HepG2 (cell line): ENCODE measurements around the gene LCN2. TPM values are rescaled to one million over a fixed set of nuclear protein-coding genes. Genes with fewer than 3 reads are reported as not detected.

Experiments used
- ARID2 ChIP-seq: sonication (generic); formaldehyde crosslinking; IDR thresholded peaks from 2 replicates; pipeline ENCODE4 v1.8.1; 2022; ENCODE audit warnings: mild to moderate bottlenecking, missing genetic modification reagents, borderline replicate concordance
- BATF2 ChIP-seq: sonication (generic); formaldehyde crosslinking; IDR thresholded peaks from 2 replicates; pipeline ENCODE4 v1.8.0; 2022; ENCODE audit warnings: mild to moderate bottlenecking, missing genetic modification reagents, moderate library complexity
- BORCS8-MEF2B ChIP-seq: sonication (generic); formaldehyde crosslinking; IDR thresholded peaks from 2 replicates; pipeline ENCODE4 v1.8.0; 2022; ENCODE audit warnings: mild to moderate bottlenecking, missing genetic modification reagents
- CENPT ChIP-seq: sonication (generic); formaldehyde crosslinking; IDR thresholded peaks from 2 replicates; pipeline ENCODE4 v1.8.0; 2022; ENCODE audit warnings: low read depth, mild to moderate bottlenecking, moderate library complexity, missing genetic modification reagents
- DDIT3 ChIP-seq: sonication (generic); formaldehyde crosslinking; IDR thresholded peaks from 2 replicates; pipeline ENCODE4 v1.4.0; 2020; ENCODE audit warnings: mild to moderate bottlenecking, missing genetic modification reagents
- EEA1 ChIP-seq: sonication (generic); formaldehyde crosslinking; IDR thresholded peaks from 2 replicates; pipeline ENCODE4 v1.5.1; 2020; ENCODE audit warnings: mild to moderate bottlenecking, missing genetic modification reagents, borderline replicate concordance
- HMG20A ChIP-seq: IDR thresholded peaks from 2 replicates; pipeline ENCODE4 v1.6.1; 2016; ENCODE audit warnings: borderline replicate concordance
- HMGA1 ChIP-seq: sonication (generic); formaldehyde crosslinking; conservative IDR thresholded peaks from 2 replicates; pipeline ENCODE4 v1.4.0; 2020; ENCODE audit warnings: missing genetic modification reagents
- HNRNPLL ChIP-seq: fragments of 200-400 bp; formaldehyde crosslinking; IDR thresholded peaks from 2 replicates; pipeline ENCODE4 v1.6.1; 2017; ENCODE audit warnings: mild to moderate bottlenecking, low read depth, low read length; ENCODE audit not compliant: poor library complexity, severe bottlenecking
- IRF9 ChIP-seq: sonication (generic); formaldehyde crosslinking; IDR thresholded peaks from 2 replicates; pipeline ENCODE4 v1.8.0; 2022; ENCODE audit warnings: missing genetic modification reagents, mild to moderate bottlenecking, borderline replicate concordance
- KDM3A ChIP-seq: IDR thresholded peaks from 2 replicates; pipeline ENCODE4 v1.6.1; 2018; ENCODE audit warnings: low read depth, missing compliant biosample characterization
- MAFG ChIP-seq: sonication (generic); formaldehyde crosslinking; IDR thresholded peaks from 2 replicates; pipeline ENCODE4 v1.5.1; 2020; ENCODE audit warnings: mild to moderate bottlenecking, missing genetic modification reagents
- NCOR1 ChIP-seq: fragments of 200-600 bp; sonication (generic); IDR thresholded peaks from 2 replicates; pipeline ENCODE4 v1.7.0; 2017; ENCODE audit warnings: antibody characterized with exemption, low read length, borderline replicate concordance
- NONO ChIP-seq, 2 experiments: fragments of 450-650 bp in 1 of 2; sonication (generic) in 1 of 2; formaldehyde crosslinking in 1 of 2; IDR thresholded peaks in 1 of 2; conservative IDR thresholded peaks in 1 of 2; 2 replicates each; pipeline versions ENCODE4 v1.6.1 to v1.8.0; 2017 to 2022; ENCODE audit warnings: mild to moderate bottlenecking in 1 of 2, missing genetic modification reagents in 1 of 2, moderate library complexity in 1 of 2
- PRDM4 ChIP-seq: sonication (generic); formaldehyde crosslinking; IDR thresholded peaks from 2 replicates; pipeline ENCODE4 v1.9.0; 2021; ENCODE audit warnings: missing genetic modification reagents, borderline replicate concordance
- RORA ChIP-seq: sonication (generic); formaldehyde crosslinking; IDR thresholded peaks from 2 replicates; pipeline ENCODE4 v1.5.0; 2020; ENCODE audit warnings: mild to moderate bottlenecking, missing genetic modification reagents, moderate library complexity
- SP140L ChIP-seq: sonication (generic); formaldehyde crosslinking; IDR thresholded peaks from 2 replicates; pipeline ENCODE4 v1.4.0; 2020; ENCODE audit warnings: missing genetic modification reagents, borderline replicate concordance
- SPEN ChIP-seq: sonication (generic); formaldehyde crosslinking; IDR thresholded peaks from 2 replicates; pipeline ENCODE4 v1.5.1; 2020; ENCODE audit warnings: low read depth, mild to moderate bottlenecking, missing genetic modification reagents
- SUZ12 ChIP-seq: fragments of 150-350 bp; IDR thresholded peaks from 2 replicates; pipeline ENCODE4 v1.6.1; 2014; ENCODE audit warnings: low read depth, low read length
- ZC3H13 ChIP-seq: sonication (generic); formaldehyde crosslinking; IDR thresholded peaks from 2 replicates; pipeline ENCODE4 v1.8.1; 2023; ENCODE audit warnings: mild to moderate bottlenecking, missing genetic modification reagents, moderate library complexity
- ZNF547 ChIP-seq: sonication (generic); formaldehyde crosslinking; IDR thresholded peaks from 2 replicates; pipeline ENCODE4 v1.5.1; 2020; ENCODE audit warnings: mild to moderate bottlenecking, missing genetic modification reagents
- ZNF589 ChIP-seq: sonication (generic); formaldehyde crosslinking; conservative IDR thresholded peaks from 2 replicates; pipeline ENCODE4 v1.8.0; 2022; ENCODE audit warnings: mild to moderate bottlenecking, moderate library complexity, missing genetic modification reagents
- ZNF598 ChIP-seq: sonication (generic); formaldehyde crosslinking; IDR thresholded peaks from 2 replicates; pipeline ENCODE4 v1.5.1; 2020; ENCODE audit warnings: mild to moderate bottlenecking, missing genetic modification reagents, borderline replicate concordance
- polyA plus RNA-seq, 8 experiments: library from polyadenylated mRNA; depleted of rRNA in 3 of 8; stranded (reverse) in 7 of 8; unstranded in 1 of 8; fragments of >200 nt; fragmentation: Illumina TruSeq in 4 of 8; extraction: Trizol in 4 of 8; gene quantifications; 2 replicates each; pipeline versions ENCODE4 v1.2.1 to v1.2.3, GENCODE V29; 2011 to 2016; ENCODE audit warnings: low read depth in 4 of 8, missing spikeins in 1 of 8, mixed read lengths in 1 of 8; ENCODE audit not compliant: insufficient read depth in 1 of 8
- total RNA-seq, 5 experiments: library from RNA; depleted of rRNA; stranded (reverse); fragments of >200 nt; fragmentation: Illumina TruSeq; extraction: Trizol; gene quantifications; 2 replicates each; pipeline ENCODE4 v1.2.3, GENCODE V29; 2016; ENCODE audit warnings: low read depth in 1 of 5
- TF ChIP-seq, protein P1 (sequence below): sonication (generic); formaldehyde crosslinking; IDR thresholded peaks from 2 replicates; pipeline ENCODE4 v1.5.1; 2020; ENCODE audit warnings: mild to moderate bottlenecking, missing genetic modification reagents

LCN2 gene
- total and polyA plus RNA-seq, 2 of the 13 experiments (the other 11 are each of a cell fraction or from before 2014, with no cell fraction given): 0.38 to 1.4 TPM

- TF ChIP-seq CENPT (CRISPR knock-in tag) (no peak), BATF2 (CRISPR knock-in tag) (no peak), NONO (IDR thresholded peaks at IDR 0.05) (no peak), NONO (CRISPR knock-in tag; conservative IDR thresholded peaks at IDR 0.05) (peak; percentile 46; the same call in 1 of the 2 replicates), ZNF598 (CRISPR knock-in tag) (peak; percentile 43; the same call in 1 of the 2 replicates), SP140L (no peak), SUZ12 (no peak), EEA1 (no peak), KDM3A (CRISPR knock-in tag) (no peak), ZNF547 (CRISPR knock-in tag) (peak; percentile 57; the same call in 1 of the 2 replicates), DDIT3 (CRISPR knock-in tag) (no peak), IRF9 (CRISPR knock-in tag) (no peak), ARID2 (no peak), NCOR1 (no peak), SPEN (CRISPR knock-in tag) (peak; percentile 11; the same call in 1 of the 2 replicates), ZC3H13 (CRISPR knock-in tag) (peak; percentile 76; the same call in 1 of the 2 replicates), ZNF589 (CRISPR knock-in tag) (0 out of 2 replicates have a peak, but pooled peaks have one; percentile 38), BORCS8-MEF2B (no peak), HMGA1 (CRISPR knock-in tag) (no peak), HNRNPLL (no peak), RORA (CRISPR knock-in tag) (no peak), PRDM4 (CRISPR knock-in tag) (no peak), HMG20A (no peak), MAFG (CRISPR knock-in tag) (no peak)
- TF ChIP-seq, protein P1, sequence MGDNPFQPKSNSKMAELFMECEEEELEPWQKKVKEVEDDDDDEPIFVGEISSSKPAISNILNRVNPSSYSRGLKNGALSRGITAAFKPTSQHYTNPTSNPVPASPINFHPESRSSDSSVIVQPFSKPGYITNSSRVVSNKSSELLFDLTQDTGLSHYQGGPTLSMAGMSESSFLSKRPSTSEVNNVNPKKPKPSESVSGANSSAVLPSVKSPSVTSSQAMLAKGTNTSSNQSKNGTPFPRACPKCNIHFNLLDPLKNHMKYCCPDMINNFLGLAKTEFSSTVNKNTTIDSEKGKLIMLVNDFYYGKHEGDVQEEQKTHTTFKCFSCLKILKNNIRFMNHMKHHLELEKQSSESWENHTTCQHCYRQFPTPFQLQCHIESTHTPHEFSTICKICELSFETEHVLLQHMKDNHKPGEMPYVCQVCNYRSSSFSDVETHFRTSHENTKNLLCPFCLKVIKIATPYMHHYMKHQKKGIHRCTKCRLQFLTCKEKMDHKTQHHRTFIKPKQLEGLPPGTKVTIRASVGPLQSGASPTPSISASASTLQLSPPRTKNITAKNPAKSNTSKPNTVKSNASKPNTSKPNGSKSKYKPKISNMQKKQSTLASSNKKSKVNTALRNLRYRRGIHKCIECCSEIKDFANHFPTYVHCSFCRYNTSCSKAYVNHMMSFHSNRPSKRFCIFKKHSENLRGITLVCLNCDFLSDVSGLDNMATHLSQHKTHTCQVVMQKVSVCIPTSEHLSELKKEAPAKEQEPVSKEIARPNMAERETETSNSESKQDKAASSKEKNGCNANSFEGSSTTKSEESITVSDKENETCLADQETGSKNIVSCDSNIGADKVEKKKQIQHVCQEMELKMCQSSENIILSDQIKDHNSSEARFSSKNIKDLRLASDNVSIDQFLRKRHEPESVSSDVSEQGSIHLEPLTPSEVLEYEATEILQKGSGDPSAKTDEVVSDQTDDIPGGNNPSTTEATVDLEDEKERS: no peak
Measured at GRCh38 chr9:128159522-128159783, 10.2 kb downstream of the LCN2 start (continued).
